GM19438 (cell line): ENCODE data around the gene MBD3.

Experiments used
- ATAC-seq: cut with Tn5 transposase; IDR thresholded peaks from one replicate; pipeline ENCODE4 v1.9.1; 2021; ENCODE audit warnings: low read depth; ENCODE audit not compliant: unreplicated experiment

The MBD3 gene

DNA sequence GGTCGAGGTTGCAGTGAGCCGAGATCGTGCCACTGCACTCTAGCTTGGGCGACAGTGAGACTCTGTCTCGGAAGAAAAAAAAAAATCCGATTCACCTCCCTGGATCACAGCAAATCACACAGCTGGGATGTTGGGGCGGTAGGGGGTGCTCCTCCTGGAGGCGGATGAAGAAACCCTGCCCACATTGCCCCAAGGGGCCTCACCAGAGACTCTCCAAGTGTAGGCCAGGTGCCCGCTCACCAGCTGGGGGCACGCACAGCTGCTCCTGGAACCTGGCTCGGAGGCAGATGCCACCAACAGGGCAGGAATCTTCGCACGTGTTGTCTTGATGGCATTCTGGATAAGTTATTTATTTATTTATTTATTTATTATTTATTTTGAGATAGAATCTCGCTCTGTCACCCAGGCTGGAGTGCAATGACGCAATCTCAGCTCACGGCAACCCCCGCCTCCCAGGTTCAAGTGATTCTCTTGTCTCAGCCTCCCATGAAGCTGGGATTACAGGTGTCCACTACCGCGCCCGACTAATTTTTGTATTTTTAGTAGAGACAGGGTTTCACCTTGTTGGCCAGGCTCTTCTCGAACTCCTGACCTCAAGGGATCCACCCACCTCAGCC, 9.5 kb upstream of the MBD3 start:
- ATAC-seq, result no peak

- ATAC-seq, result no peak
These were observed 9.0 kb upstream of the MBD3 start for GRCh38 chr19:1601613-1602064.

DNA sequence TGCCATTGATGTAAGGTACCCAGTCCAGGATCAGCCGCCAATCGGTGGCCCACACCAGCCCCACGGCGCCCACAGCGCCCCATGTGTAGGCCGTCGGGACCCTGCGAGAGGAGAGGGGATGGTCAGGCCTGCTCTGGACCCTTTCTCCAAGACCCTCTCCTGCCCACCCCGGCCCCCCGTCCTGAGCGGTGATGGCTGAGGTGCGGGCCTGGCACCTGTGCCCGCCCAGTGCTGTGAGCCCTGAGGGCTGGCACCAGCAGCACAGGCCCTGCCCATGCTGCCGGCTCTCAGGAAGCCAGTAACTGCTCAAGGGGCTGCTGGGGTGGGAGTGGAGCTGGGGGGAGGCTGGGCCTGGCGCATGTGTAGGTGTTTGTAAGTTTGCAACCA, 6.8 kb upstream of the MBD3 start:
- no peak for ATAC-seq

- no peak for ATAC-seq
These were observed 6.3 kb upstream of the MBD3 start for GRCh38 chr19:1598777-1599459.

GRCh38 chr19:1593501-1593772, 772 bp upstream of the MBD3 start:
- no peak for ATAC-seq

DNA sequence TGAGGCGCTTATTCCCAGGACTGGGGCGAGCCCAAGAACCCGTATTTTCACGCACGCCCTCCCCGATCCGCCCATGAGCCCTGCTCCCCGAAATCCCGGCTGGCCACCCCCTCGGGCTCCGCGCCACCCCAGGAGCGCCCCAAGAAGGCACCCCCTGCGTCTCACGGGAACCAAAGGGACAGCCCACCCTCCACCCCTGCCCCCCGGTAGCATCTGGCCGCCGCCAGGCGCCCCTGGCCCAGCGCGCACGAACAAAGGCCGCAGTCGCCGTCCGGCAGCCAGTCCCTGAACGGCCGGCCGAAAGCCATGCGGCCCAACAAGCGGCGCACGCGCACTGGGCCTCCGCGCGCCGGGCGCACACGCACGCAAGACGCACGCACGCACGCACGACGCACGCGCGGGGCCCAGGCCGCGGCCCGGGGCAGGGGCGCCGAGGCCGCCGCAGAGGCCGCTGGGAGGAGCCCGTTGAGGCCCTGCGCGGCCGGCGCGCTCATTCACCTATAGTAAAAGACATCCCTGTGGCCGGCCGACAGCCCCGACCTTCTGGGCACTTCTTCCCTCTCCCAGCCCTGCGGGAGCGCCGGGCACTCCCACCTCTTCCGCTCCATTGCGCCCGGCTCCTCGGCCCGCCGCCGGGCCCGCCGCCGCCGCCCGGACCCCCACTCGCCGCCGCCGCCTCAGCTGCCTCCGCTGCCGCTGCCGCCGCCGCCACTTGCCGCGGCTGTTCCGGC, 476 bp downstream of the MBD3 start:
- peak; percentile 61 for ATAC-seq

DNA sequence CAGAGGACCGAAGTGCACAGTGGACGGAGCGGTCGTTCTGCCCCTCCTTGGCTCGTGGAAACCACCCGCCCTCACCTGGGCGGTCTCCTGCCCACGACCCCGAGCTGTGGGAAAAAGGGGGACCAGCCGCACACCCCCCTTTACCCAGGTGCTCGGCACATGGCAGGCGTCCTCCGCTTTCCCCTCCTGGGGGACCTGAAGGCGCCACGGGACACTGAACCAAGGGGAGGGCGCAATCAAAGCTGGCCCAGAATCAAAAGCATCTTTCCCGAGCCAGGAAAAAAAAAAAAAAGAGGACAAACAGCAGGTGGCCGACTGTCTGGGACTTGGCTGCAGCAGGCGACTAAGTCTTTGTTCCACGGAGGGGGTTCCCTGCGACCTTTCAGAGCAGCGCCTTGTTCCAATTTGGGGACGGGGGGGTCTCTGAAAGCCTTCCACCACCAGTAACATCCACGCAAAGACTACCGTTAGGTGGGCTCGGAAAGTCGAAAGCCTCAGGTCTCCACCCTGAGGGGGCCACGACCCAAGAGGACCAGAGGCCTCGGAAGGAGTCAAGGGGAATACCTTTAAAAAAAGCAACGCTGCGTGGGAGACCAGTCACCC, 1.1 kb downstream of the MBD3 start:
- ATAC-seq, result no peak

- no peak for ATAC-seq
These were observed 1.8 kb downstream of the MBD3 start for GRCh38 chr19:1590641-1591397.

- no peak for ATAC-seq
These were observed 4.8 kb downstream of the MBD3 start for GRCh38 chr19:1587872-1588271.

DNA sequence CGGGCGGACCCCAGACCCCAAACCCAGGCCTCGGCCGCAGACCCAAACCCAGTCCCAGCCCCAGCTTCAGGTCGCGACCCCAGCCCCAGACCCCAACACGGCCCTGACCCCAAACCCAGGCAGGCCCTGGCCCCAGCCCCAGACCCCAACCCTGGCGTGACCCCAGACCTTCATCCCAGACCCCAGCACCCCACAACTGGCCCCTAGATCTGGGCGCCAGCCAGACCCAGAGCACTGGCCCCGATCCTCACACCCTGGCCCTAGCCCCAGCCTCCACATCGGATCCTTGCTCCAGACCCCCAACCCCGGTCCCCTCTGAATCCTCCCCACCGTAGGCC, 7.5 kb downstream of the MBD3 start:
- ATAC-seq, result no peak

- ATAC-seq, result no peak
These were observed 8.0 kb downstream of the MBD3 start for GRCh38 chr19:1584500-1585242.

DNA sequence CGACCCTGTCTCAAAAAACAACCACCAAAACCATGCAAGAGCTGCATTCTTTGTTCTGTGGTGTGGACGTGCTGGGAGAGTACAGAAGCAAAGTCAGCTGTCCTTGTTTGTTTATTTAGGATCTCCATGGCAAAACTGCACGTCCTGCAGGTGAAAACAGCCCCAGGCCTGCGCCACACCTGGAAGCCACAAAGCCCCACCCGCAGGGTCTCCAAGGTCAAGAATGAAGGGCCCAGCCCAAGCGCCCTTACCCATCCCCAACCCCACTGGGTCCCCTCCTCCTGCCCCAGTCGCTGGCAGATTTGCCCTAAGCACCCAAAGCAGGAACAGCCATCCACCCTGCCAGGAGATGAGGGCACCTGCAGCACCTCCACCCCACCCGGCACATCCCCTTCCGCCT, 10.5 kb downstream of the MBD3 start:
- ATAC-seq, result no peak

GRCh38 chr19:1580957-1581356, 11.7 kb downstream of the MBD3 start:
- ATAC-seq, result no peak

DNA sequence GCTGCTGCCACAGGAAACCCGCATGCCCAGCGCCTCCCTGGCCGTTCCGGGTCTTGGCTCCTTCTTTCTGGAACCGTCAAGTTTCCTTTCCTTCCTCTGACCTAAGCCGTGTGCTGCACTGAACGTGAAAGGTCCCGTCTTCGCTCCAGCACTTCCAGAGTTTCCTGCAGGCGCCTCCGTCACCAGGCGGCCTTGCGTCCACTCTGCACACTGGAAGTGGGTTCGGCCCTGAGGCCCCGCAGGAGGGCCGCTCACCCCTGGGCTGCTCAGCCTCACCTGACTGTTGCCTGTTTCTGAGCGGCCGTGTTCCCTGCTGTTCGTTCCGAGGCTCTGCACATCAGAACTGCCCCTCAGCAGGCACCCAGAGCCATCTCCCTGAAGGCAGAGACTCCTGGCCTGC, 12.3 kb downstream of the MBD3 start:
- ATAC-seq, result no peak

- ATAC-seq, result no peak
These were observed 13.4 kb downstream of the MBD3 start for GRCh38 chr19:1579222-1579621.

DNA sequence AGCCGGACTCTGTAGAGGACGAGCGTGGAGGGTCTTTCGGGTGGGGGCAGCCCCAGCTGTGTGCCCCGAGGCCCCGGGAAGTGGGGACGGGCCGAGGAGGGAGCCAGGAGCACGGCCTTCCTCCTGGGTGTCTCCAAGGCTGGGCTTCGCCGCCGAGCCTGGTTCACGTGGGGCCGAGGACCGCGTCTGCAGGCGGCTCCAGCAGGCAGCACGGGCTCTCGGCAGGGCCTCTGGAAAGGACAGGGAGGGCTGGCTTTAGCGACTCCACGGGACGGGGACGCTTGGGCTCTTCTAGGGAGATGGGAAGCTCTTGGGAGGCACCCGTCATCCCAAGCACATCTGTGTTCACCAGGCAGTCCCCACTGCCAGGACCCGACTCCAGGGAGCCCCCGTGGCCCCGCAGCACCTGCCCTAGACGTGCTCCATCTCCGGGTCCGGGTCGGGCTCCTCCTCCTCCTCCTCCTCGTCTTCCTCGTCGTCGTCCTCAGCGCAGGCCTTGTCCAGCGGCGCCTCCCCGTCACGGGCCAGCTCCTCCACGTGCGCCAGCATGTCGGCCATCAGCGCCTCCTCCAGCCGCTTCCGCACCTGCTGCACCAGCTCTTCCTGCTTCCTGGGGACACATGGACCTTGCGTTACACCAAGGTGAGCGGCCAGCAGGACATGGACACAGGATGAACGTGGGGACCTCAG, 14.6 kb downstream of the MBD3 start:
- no peak for ATAC-seq

GRCh38 chr19:1577090-1577928, 15.4 kb downstream of the MBD3 start:
- no peak for ATAC-seq

- ATAC-seq, result no peak
These were observed 16.2 kb downstream of the MBD3 start for GRCh38 chr19:1576242-1577089.
